NT2/D1 (cell line): ENCODE measurements around the gene SHQ1.
A peak's percentile ranks its signal among the peaks of the same experiment; 100 is the strongest.

Experiments
- DNase-seq: peaks from one replicate; pipeline ENCODE4 v3.0.0-alpha.2; 2011; ENCODE audit warnings: low read depth, low spot score
- H3K27me3 ChIP-seq: 2 replicates; pipeline ENCODE4 v1.6.0; 2011; ENCODE audit warnings: mild to moderate bottlenecking; ENCODE audit not compliant: insufficient read length, insufficient read depth
- H3K36me3 ChIP-seq: 2 replicates; pipeline ENCODE4 v1.6.1; 2011; ENCODE audit warnings: mild to moderate bottlenecking, low read length, mixed read lengths; ENCODE audit not compliant: insufficient read depth, insufficient read length
- H3K4me1 ChIP-seq: 2 replicates; pipeline ENCODE4 v1.5.1; 2011; ENCODE audit not compliant: insufficient read depth, insufficient read length
- H3K4me3 ChIP-seq: 2 replicates; pipeline ENCODE4 v1.5.1; 2011; ENCODE audit warnings: low read depth; ENCODE audit not compliant: insufficient read length
- H3K9ac ChIP-seq: 2 replicates; pipeline ENCODE4 v1.6.0; 2011; ENCODE audit warnings: low read depth; ENCODE audit not compliant: insufficient read length
- H3K9me3 ChIP-seq: 2 replicates; pipeline ENCODE4 v1.5.1; 2011; ENCODE audit warnings: mild to moderate bottlenecking, low read length; ENCODE audit not compliant: insufficient read depth
- SUZ12 ChIP-seq: IDR thresholded peaks from 2 replicates; pipeline ENCODE4 v1.6.1; 2011; ENCODE audit not compliant: insufficient read length, insufficient read depth; ENCODE audit errors: extremely low read depth
- YY1 ChIP-seq: IDR thresholded peaks from 2 replicates; pipeline ENCODE4 v1.6.1; 2011; ENCODE audit not compliant: insufficient read length, insufficient read depth
- ZNF274 ChIP-seq: IDR thresholded peaks from 2 replicates; pipeline ENCODE4 v1.6.1; 2011; ENCODE audit warnings: mild to moderate bottlenecking, low read depth, low read length

SHQ1 gene

GRCh38 chr3:72810659-72811434 is 37.4 kb downstream of the SHQ1 start:
- H3K4me3 ChIP-seq = no peak overlapping the region
- H3K9ac ChIP-seq = no peak overlapping the region
- no peak for TF ChIP-seq YY1
- TF ChIP-seq SUZ12 = no peak
- TF ChIP-seq ZNF274 = no peak

GRCh38 chr3:72810063-72810462 is 38.2 kb downstream of the SHQ1 start:
- peak; percentile 84 for DNase-seq
- Histone ChIP-seq H3K36me3 (peaks cover 6% of the 10 kb centered on the region), H3K27me3 (no peaks in the 10 kb centered on the region), H3K4me3 (no peak overlapping the region), H3K4me1 (peaks cover 11% of the 10 kb centered on the region), H3K9me3 (no peaks in the 10 kb centered on the region), H3K9ac (no peak overlapping the region)
- TF ChIP-seq ZNF274 = no peak
- no peak for TF ChIP-seq YY1
- TF ChIP-seq SUZ12 = no peak

More at GRCh38 chr3:72810659-72811434, 37.4 kb downstream of the SHQ1 start:
- H3K4me1 ChIP-seq = peaks cover 11% of the 10 kb centered on the region
- H3K9me3 ChIP-seq = no peaks in the 10 kb centered on the region
- peaks cover 6% of the 10 kb centered on the region for H3K36me3 ChIP-seq
- no peak for DNase-seq
- no peaks in the 10 kb centered on the region for H3K27me3 ChIP-seq

- no peaks in the 10 kb centered on the region for H3K9me3 ChIP-seq
- no peak overlapping the region for H3K4me3 ChIP-seq
- no peak for DNase-seq
- peaks cover 6% of the 10 kb centered on the region for H3K36me3 ChIP-seq
- no peak overlapping the region for H3K9ac ChIP-seq
- H3K27me3 ChIP-seq = no peaks in the 10 kb centered on the region
- TF ChIP-seq YY1 (no peak), ZNF274 (no peak), SUZ12 (no peak)
- peaks cover 5% of the 10 kb centered on the region for H3K4me1 ChIP-seq
Measured at GRCh38 chr3:72804361-72804760, 43.9 kb downstream of the SHQ1 start.

GRCh38 chr3:72803573-72803972 is 44.7 kb downstream of the SHQ1 start:
- peaks cover 3% of the 10 kb centered on the region for H3K36me3 ChIP-seq
- no peak overlapping the region for H3K9ac ChIP-seq
- H3K4me1 ChIP-seq = peaks cover under 1% of the 10 kb centered on the region
- H3K4me3 ChIP-seq = no peak overlapping the region
- no peaks in the 10 kb centered on the region for H3K27me3 ChIP-seq
- no peak for DNase-seq
- H3K9me3 ChIP-seq = no peaks in the 10 kb centered on the region
- no peak for TF ChIP-seq SUZ12
- no peak for TF ChIP-seq YY1
- no peak for TF ChIP-seq ZNF274

GRCh38 chr3:72802001-72802400 is 46.2 kb downstream of the SHQ1 start:
- Histone ChIP-seq H3K9ac (no peak overlapping the region), H3K4me3 (no peak overlapping the region), H3K4me1 (no peaks in the 10 kb centered on the region), H3K9me3 (no peaks in the 10 kb centered on the region), H3K27me3 (no peaks in the 10 kb centered on the region), H3K36me3 (no peaks in the 10 kb centered on the region)
- TF ChIP-seq ZNF274 (no peak), SUZ12 (no peak), YY1 (no peak)
- DNase-seq = no peak

GRCh38 chr3:72800869-72801268 is 47.4 kb downstream of the SHQ1 start:
- Histone ChIP-seq H3K4me3 (no peak overlapping the region), H3K9me3 (no peaks in the 10 kb centered on the region), H3K4me1 (no peaks in the 10 kb centered on the region), H3K36me3 (no peaks in the 10 kb centered on the region), H3K9ac (no peak overlapping the region), H3K27me3 (no peaks in the 10 kb centered on the region)
- no peak for DNase-seq
- TF ChIP-seq YY1 (no peak), SUZ12 (no peak), ZNF274 (no peak)

GRCh38 chr3:72798552-72799195 is 49.6 kb downstream of the SHQ1 start:
- Histone ChIP-seq H3K9ac (no peak overlapping the region), H3K9me3 (no peaks in the 10 kb centered on the region), H3K4me1 (no peaks in the 10 kb centered on the region), H3K27me3 (no peaks in the 10 kb centered on the region), H3K36me3 (peaks cover 2% of the 10 kb centered on the region), H3K4me3 (no peak overlapping the region)
- TF ChIP-seq SUZ12 = no peak
- no peak for TF ChIP-seq ZNF274
- TF ChIP-seq YY1 = no peak
- no peak for DNase-seq
